ENCODE measurements around the gene SIK3. TPM values are rescaled to one million over a fixed set of nuclear protein-coding genes. Genes with fewer than 3 reads are reported as not detected.

Gene SIK3
- total RNA-seq, 1 donor = 25.7 TPM

DNA sequence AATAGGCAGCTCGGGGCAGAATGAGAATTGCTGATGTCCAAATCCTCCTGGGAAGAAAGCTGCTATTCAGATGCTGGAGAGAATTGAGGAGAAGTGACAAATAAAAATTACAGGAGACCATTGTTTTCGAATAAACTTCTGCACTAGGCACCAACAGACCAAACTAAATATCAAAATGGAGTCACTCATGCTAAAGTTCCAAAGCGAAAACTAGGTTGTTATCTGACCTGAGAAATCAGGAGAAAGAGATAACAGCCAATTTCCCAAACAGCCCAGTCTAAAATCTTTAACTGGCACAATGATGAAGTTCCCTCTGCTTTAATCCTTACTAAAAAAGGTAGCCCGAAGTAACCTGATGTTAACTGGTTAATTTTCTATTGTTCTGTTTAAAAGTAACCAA, 148.0 kb downstream of the SIK3 start:
- Histone ChIP-seq H3K4me1 (ENCODE audit: insufficient read depth, low read length) (peaks cover 9% of the 10 kb centered on the region), H3K9me3 (ENCODE audit: low read depth, low read length) (no peaks in the 10 kb centered on the region), H3K36me3 (ENCODE audit: insufficient read depth, low read length) (peaks cover 30% of the 10 kb centered on the region), H3K79me2 (ENCODE audit: insufficient read depth, low read length) (no peaks in the 10 kb centered on the region), H3K27ac (ENCODE audit: low read depth, low read length) (no peak overlapping the region), H3K4me3 (ENCODE audit: insufficient read depth, low read length) (no peak overlapping the region), H4K20me1 (ENCODE audit: insufficient read depth, low read length) (no peaks in the 10 kb centered on the region), H3K4me2 (ENCODE audit: insufficient read depth, low read length) (no peak overlapping the region), H2AFZ (ENCODE audit: low read length) (no peak overlapping the region), H3K27me3 (ENCODE audit: insufficient read depth, low read length) (no peaks in the 10 kb centered on the region)
- TF ChIP-seq, protein P1, sequence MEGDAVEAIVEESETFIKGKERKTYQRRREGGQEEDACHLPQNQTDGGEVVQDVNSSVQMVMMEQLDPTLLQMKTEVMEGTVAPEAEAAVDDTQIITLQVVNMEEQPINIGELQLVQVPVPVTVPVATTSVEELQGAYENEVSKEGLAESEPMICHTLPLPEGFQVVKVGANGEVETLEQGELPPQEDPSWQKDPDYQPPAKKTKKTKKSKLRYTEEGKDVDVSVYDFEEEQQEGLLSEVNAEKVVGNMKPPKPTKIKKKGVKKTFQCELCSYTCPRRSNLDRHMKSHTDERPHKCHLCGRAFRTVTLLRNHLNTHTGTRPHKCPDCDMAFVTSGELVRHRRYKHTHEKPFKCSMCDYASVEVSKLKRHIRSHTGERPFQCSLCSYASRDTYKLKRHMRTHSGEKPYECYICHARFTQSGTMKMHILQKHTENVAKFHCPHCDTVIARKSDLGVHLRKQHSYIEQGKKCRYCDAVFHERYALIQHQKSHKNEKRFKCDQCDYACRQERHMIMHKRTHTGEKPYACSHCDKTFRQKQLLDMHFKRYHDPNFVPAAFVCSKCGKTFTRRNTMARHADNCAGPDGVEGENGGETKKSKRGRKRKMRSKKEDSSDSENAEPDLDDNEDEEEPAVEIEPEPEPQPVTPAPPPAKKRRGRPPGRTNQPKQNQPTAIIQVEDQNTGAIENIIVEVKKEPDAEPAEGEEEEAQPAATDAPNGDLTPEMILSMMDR (IDR thresholded peaks at IDR 0.05; ENCODE audit: extremely low read depth, low read depth, low read length) = no peak
- DNase-seq (ENCODE audit: insufficient read length, low spot score, missing footprints) = no peak

DNA sequence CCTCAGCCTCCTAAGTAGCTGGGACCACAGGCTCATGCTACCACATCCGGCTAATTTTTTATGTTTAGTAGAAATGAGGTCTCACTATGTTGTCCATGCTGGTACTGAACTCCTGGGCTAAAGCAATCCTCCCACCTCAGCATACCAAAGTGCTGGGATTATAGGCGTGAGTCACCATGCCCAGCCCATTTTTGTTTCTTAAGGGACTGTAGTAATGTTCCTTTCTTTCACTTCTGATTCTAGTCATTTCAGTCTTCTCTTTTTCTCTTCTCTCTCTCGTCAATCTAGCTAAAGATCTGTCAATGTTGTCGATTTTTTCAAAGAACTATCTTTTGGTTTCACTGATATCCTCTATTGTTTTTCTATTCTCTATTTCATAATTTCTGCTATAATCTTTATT, 149.8 kb downstream of the SIK3 start:
- no peak overlapping the region for H2AFZ ChIP-seq (ENCODE audit: low read length)
- peaks cover 27% of the 10 kb centered on the region for H3K36me3 ChIP-seq (ENCODE audit: insufficient read depth, low read length)
- H3K4me2 ChIP-seq (ENCODE audit: insufficient read depth, low read length) = no peak overlapping the region
- no peaks in the 10 kb centered on the region for H4K20me1 ChIP-seq (ENCODE audit: insufficient read depth, low read length)
- TF ChIP-seq, protein P1 (IDR thresholded peaks at IDR 0.05; ENCODE audit: extremely low read depth, low read depth, low read length) = no peak
- H3K4me3 ChIP-seq (ENCODE audit: insufficient read depth, low read length) = no peak overlapping the region
- peaks cover 9% of the 10 kb centered on the region for H3K4me1 ChIP-seq (ENCODE audit: insufficient read depth, low read length)
- no peak overlapping the region for H3K27ac ChIP-seq (ENCODE audit: low read depth, low read length)
- no peaks in the 10 kb centered on the region for H3K79me2 ChIP-seq (ENCODE audit: insufficient read depth, low read length)
- H3K9me3 ChIP-seq (ENCODE audit: low read depth, low read length) = no peaks in the 10 kb centered on the region
- no peak for DNase-seq (ENCODE audit: insufficient read length, low spot score, missing footprints)
- no peaks in the 10 kb centered on the region for H3K27me3 ChIP-seq (ENCODE audit: insufficient read depth, low read length)

DNA sequence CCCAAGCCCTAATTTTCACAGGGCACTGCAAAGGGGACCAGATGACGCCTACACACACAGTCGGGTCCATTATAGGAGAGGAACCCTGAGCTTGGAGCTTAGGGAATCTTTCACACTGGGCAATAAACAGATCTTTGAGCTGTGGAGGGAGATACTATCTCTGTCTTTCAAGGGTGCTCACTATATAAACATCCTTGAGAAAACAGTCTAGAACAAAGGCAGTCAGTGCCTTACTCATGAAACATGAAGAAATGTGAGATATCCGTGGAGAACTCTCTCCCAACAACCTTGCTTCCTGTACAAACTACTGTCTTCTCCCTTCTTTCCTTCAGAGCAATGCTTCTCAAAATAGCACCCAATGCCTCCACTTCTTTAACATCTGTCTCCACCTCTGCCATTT, 151.8 kb downstream of the SIK3 start:
- no peak overlapping the region for H2AFZ ChIP-seq (ENCODE audit: low read length)
- DNase-seq (ENCODE audit: insufficient read length, low spot score, missing footprints) = peak; percentile 74
- no peak overlapping the region for H3K4me3 ChIP-seq (ENCODE audit: insufficient read depth, low read length)
- H3K27ac ChIP-seq (ENCODE audit: low read depth, low read length) = peak overlapping the region; percentile 19
- H3K27me3 ChIP-seq (ENCODE audit: insufficient read depth, low read length) = no peaks in the 10 kb centered on the region
- no peak overlapping the region for H3K4me2 ChIP-seq (ENCODE audit: insufficient read depth, low read length)
- H4K20me1 ChIP-seq (ENCODE audit: insufficient read depth, low read length) = no peaks in the 10 kb centered on the region
- peaks cover 28% of the 10 kb centered on the region for H3K36me3 ChIP-seq (ENCODE audit: insufficient read depth, low read length)
- no peaks in the 10 kb centered on the region for H3K9me3 ChIP-seq (ENCODE audit: low read depth, low read length)
- peaks cover 9% of the 10 kb centered on the region for H3K4me1 ChIP-seq (ENCODE audit: insufficient read depth, low read length)
- TF ChIP-seq, protein P1 (IDR thresholded peaks at IDR 0.05; ENCODE audit: extremely low read depth, low read depth, low read length) = no peak
- no peaks in the 10 kb centered on the region for H3K79me2 ChIP-seq (ENCODE audit: insufficient read depth, low read length)

DNA sequence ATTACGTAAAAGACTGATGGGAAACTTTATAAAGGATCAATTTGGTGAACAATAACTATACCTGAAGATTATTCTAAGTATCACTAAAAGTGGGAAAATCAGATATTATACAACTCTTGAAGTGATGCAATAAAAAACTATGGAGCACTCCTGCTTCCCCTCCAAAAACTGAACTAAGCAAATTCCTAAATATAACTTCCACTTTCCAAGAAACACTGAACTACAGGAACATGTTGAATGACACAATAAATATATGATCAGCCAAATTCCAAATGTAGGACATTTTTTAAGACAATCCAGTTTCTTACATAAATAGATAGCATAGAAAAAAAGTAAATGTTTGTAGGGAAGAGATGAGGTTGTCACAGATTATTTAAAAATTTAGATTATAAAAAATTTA, 158.7 kb downstream of the SIK3 start:
- Histone ChIP-seq H3K9me3 (ENCODE audit: low read depth, low read length) (no peaks in the 10 kb centered on the region), H3K36me3 (ENCODE audit: insufficient read depth, low read length) (peaks cover 6% of the 10 kb centered on the region), H2AFZ (ENCODE audit: low read length) (no peak overlapping the region), H3K4me1 (ENCODE audit: insufficient read depth, low read length) (no peaks in the 10 kb centered on the region), H3K4me2 (ENCODE audit: insufficient read depth, low read length) (no peak overlapping the region), H4K20me1 (ENCODE audit: insufficient read depth, low read length) (no peaks in the 10 kb centered on the region), H3K4me3 (ENCODE audit: insufficient read depth, low read length) (no peak overlapping the region), H3K79me2 (ENCODE audit: insufficient read depth, low read length) (no peaks in the 10 kb centered on the region), H3K27ac (ENCODE audit: low read depth, low read length) (no peak overlapping the region), H3K27me3 (ENCODE audit: insufficient read depth, low read length) (no peaks in the 10 kb centered on the region)
- DNase-seq (ENCODE audit: insufficient read length, low spot score, missing footprints) = no peak
- TF ChIP-seq, protein P1 (IDR thresholded peaks at IDR 0.05; ENCODE audit: extremely low read depth, low read depth, low read length) = no peak

All from osteoblast (primary cell).